ENCODE results near the gene KDM1B. TPM values are rescaled to one million over a fixed set of nuclear protein-coding genes. Genes with fewer than 3 reads are reported as not detected.

The KDM1B gene
- total RNA-seq, 4 donors from 2014 or later = 10.3 to 13.2 (median 11.7) TPM

DNA sequence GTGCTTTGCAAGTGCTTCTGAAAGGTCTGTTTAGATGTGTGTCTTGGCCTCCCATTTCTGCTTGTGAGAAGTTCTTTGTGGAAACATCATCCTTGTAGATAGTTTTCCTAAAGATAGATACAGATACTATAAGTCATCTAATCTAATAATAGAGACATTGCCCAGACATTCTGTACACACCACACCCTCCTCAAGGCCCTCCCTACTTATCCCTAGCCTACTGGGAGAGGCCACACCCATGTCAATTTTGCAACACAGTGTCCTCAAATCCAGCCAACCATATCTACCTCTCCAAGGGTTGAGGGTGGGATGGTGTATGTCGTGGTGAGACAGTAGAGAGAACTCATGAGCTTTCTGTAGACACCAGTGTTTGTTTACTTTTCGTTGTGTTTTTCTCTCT is 6.2 kb downstream of the KDM1B start:
- 89% methylated on average over 2 of the region's 2 CpGs for WGBS
- Histone ChIP-seq H3K27ac (replicated peaks in 1 of 4) (no peak overlapping the region), H3K4me3 (no peak overlapping the region), H3K36me3 (peaks cover 15 to 67% (median 42%) of the 10 kb centered on the region in 4 donors), H3K27me3 (no peaks in the 10 kb centered on the region), H3K4me1 (peaks cover under 1 to 4% (median 2%) of the 10 kb centered on the region in 4 donors), H3K9me3 (no peaks in the 10 kb centered on the region)
- TF ChIP-seq POLR2AphosphoS5 (IDR thresholded peaks at IDR 0.05) (no peak), EP300 (IDR thresholded peaks at IDR 0.05) (no peak), POLR2A (IDR thresholded peaks at IDR 0.05; ENCODE audit: low read depth) (no peak)
- TF ChIP-seq, protein P1, sequence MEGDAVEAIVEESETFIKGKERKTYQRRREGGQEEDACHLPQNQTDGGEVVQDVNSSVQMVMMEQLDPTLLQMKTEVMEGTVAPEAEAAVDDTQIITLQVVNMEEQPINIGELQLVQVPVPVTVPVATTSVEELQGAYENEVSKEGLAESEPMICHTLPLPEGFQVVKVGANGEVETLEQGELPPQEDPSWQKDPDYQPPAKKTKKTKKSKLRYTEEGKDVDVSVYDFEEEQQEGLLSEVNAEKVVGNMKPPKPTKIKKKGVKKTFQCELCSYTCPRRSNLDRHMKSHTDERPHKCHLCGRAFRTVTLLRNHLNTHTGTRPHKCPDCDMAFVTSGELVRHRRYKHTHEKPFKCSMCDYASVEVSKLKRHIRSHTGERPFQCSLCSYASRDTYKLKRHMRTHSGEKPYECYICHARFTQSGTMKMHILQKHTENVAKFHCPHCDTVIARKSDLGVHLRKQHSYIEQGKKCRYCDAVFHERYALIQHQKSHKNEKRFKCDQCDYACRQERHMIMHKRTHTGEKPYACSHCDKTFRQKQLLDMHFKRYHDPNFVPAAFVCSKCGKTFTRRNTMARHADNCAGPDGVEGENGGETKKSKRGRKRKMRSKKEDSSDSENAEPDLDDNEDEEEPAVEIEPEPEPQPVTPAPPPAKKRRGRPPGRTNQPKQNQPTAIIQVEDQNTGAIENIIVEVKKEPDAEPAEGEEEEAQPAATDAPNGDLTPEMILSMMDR (IDR thresholded peaks at IDR 0.05) = no peak
- intact Hi-C loops (cut with DNase I) = no loop called here
- no peak for DNase-seq (ENCODE audit: extremely low spot score)

DNA sequence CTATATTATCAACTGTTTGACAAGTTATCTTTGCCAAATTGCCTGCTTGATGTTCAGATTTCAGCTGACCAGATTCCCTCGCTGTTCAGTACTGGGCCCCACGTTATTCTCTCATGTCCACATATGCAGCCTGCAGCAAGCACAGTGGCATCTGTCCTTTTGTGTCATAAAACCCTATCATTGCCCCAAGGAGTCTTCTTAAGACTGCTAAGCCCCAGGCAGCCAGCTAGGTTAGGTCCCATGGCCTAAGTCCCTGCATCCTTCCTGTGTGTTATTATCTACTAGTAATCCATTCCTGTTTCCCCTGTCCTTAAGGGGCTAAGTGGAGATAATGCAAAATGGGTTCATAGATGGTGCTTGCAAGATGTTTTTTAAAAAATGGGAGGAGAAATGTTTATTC is 7.2 kb downstream of the KDM1B start:
- no peak overlapping the region for H3K27ac ChIP-seq (replicated peaks in 1 of 4)
- no peaks in the 10 kb centered on the region for H3K4me1 ChIP-seq
- TF ChIP-seq POLR2AphosphoS5 (IDR thresholded peaks at IDR 0.05) (no peak), EP300 (IDR thresholded peaks at IDR 0.05) (no peak), POLR2A (IDR thresholded peaks at IDR 0.05; ENCODE audit: low read depth) (no peak)
- TF ChIP-seq, protein P1 (IDR thresholded peaks at IDR 0.05) = no peak
- no peaks in the 10 kb centered on the region for H3K27me3 ChIP-seq
- 96% methylated on average over 2 of the region's 2 CpGs for WGBS
- H3K4me3 ChIP-seq = no peak overlapping the region
- intact Hi-C loops (cut with DNase I) = no loop called here
- H3K36me3 ChIP-seq = peaks cover 15 to 76% (median 50%) of the 10 kb centered on the region in 4 donors
- no peak for DNase-seq (ENCODE audit: extremely low spot score)
- H3K9me3 ChIP-seq = no peaks in the 10 kb centered on the region

DNA sequence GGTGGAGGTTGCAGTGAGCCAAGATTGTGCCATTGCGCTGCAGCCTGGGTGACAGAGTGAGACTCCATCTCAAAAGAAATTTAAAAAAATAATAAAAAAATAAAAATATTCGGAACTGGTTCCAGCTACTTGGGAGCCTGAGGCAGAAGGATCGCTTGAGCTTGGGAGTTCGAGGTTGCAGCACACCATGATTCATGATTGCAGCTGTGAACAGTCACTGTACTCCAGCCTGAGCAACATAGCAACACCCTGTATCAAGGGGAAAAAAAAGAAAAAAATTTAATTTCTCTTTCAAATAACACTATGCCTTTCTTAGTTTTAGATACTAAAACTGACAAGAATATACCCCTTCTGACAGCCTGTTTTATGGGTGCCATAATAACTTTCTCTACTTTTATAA is 10.5 kb downstream of the KDM1B start:
- TF ChIP-seq EP300 (IDR thresholded peaks at IDR 0.05) = no peak
- TF ChIP-seq POLR2AphosphoS5 (IDR thresholded peaks at IDR 0.05) = no peak
- TF ChIP-seq POLR2A (IDR thresholded peaks at IDR 0.05; ENCODE audit: low read depth) = no peak
- TF ChIP-seq, protein P1 (IDR thresholded peaks at IDR 0.05) = no peak
- 86% methylated on average over 4 of the region's 4 CpGs for WGBS
- Histone ChIP-seq H3K27me3 (no peaks in the 10 kb centered on the region), H3K4me3 (no peak overlapping the region), H3K4me1 (no peaks in the 10 kb centered on the region), H3K9me3 (no peaks in the 10 kb centered on the region), H3K36me3 (peaks cover 33 to 93% (median 70%) of the 10 kb centered on the region in 4 donors), H3K27ac (replicated peaks in 1 of 4) (no peak overlapping the region)
- no peak for DNase-seq (ENCODE audit: extremely low spot score)
- intact Hi-C loops (cut with DNase I) = no loop called here

DNA sequence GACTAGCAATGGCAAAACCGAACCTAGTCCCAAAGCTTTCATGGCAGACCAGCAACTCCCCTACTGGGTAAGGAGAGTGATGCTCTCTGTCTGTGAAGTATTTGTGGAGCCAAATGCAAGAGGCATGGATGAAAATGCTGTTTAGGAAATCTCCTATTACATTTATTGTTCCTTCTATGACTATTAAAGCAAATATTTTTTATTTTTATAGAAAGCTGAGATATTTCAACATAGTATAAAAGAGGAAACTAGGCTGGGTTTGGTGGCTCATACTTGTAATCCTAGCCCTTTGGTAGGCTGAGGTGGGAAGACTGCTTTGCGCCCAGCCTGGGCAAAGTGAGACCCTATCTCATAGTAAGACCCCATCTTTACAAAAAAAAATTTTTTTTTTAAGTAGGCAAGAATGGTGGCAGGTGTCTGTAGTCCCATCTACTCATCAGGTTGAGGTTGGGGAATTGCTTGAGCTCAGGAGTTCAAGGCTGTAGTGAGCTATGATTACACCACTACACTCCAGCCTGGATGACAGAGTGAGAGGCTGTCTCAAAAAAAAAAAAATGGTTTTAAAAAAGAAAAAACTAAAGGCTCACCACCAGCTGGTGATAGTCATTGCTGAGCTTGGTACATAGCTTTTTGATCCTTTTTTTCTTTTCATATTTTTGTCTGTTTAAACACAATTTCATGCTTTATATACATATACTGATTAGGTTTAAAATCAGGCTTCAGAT is 11.3 kb downstream of the KDM1B start:
- H3K36me3 ChIP-seq = peaks cover 33 to 93% (median 65%) of the 10 kb centered on the region in 4 donors
- intact Hi-C loops (cut with DNase I) = no loop called here
- 94% methylated on average over 2 of the region's 2 CpGs for WGBS

More for the DNA sequence above, 11.3 kb downstream of the KDM1B start:
- Histone ChIP-seq H3K4me1 (no peaks in the 10 kb centered on the region), H3K9me3 (no peaks in the 10 kb centered on the region), H3K27me3 (no peaks in the 10 kb centered on the region), H3K4me3 (no peak overlapping the region), H3K27ac (replicated peaks in 1 of 4) (no peak overlapping the region)
- TF ChIP-seq, protein P1 (IDR thresholded peaks at IDR 0.05) = no peak
- TF ChIP-seq EP300 (IDR thresholded peaks at IDR 0.05) (no peak), POLR2AphosphoS5 (IDR thresholded peaks at IDR 0.05) (no peak), POLR2A (IDR thresholded peaks at IDR 0.05; ENCODE audit: low read depth) (no peak)
- DNase-seq (ENCODE audit: extremely low spot score) = no peak

Measured in esophagus muscularis mucosa (tissue), 4 donors.